Measurements from ENCODE around the gene BCAS3.

Gene BCAS3

GRCh38 chr17:61338000-61338798 is 660.5 kb downstream of the BCAS3 start:
- 92 to 93% methylated on average over 11 of the region's 12 CpGs for WGBS, 2 experiments
- Histone ChIP-seq H3K36me3 (ENCODE audit: control insufficient read depth, insufficient read depth, low read length) (no peaks in the 10 kb centered on the region), H3K9me3 (ENCODE audit: control insufficient read depth, low read length) (no peaks in the 10 kb centered on the region), H3K27ac (ENCODE audit: insufficient read depth, low read depth, low read length, poor library complexity, severe bottlenecking) (no peak overlapping the region), H3K4me1 (ENCODE audit: control insufficient read depth, insufficient read depth, low read length) (no peaks in the 10 kb centered on the region), H3K27me3 (ENCODE audit: control insufficient read depth, insufficient read depth, low read length, poor library complexity, severe bottlenecking) (no peaks in the 10 kb centered on the region), H3K4me3 (ENCODE audit: insufficient read depth, low read depth, low read length) (no peak overlapping the region)

GRCh38 chr17:61338874-61339478 is 661.3 kb downstream of the BCAS3 start:
- no peak overlapping the region for H3K4me3 ChIP-seq (ENCODE audit: insufficient read depth, low read depth, low read length)
- H3K27me3 ChIP-seq (ENCODE audit: control insufficient read depth, insufficient read depth, low read length, poor library complexity, severe bottlenecking): no peaks in the 10 kb centered on the region
- 89 to 95% methylated on average over 5 of the region's 5 CpGs for WGBS, 2 experiments
- no peaks in the 10 kb centered on the region for H3K36me3 ChIP-seq (ENCODE audit: control insufficient read depth, insufficient read depth, low read length)
- H3K27ac ChIP-seq (ENCODE audit: insufficient read depth, low read depth, low read length, poor library complexity, severe bottlenecking): no peak overlapping the region
- no peaks in the 10 kb centered on the region for H3K9me3 ChIP-seq (ENCODE audit: control insufficient read depth, low read length)
- H3K4me1 ChIP-seq (ENCODE audit: control insufficient read depth, insufficient read depth, low read length): no peaks in the 10 kb centered on the region

- H3K9me3 ChIP-seq (ENCODE audit: control insufficient read depth, low read length): no peaks in the 10 kb centered on the region
- H3K4me1 ChIP-seq (ENCODE audit: control insufficient read depth, insufficient read depth, low read length): no peaks in the 10 kb centered on the region
- no peaks in the 10 kb centered on the region for H3K36me3 ChIP-seq (ENCODE audit: control insufficient read depth, insufficient read depth, low read length)
- WGBS, 2 experiments: 79 to 87% methylated on average over 13 of the region's 13 CpGs
- no peak overlapping the region for H3K4me3 ChIP-seq (ENCODE audit: insufficient read depth, low read depth, low read length)
- H3K27ac ChIP-seq (ENCODE audit: insufficient read depth, low read depth, low read length, poor library complexity, severe bottlenecking): no peak overlapping the region
- H3K27me3 ChIP-seq (ENCODE audit: control insufficient read depth, insufficient read depth, low read length, poor library complexity, severe bottlenecking): no peaks in the 10 kb centered on the region
These were observed 663.0 kb downstream of the BCAS3 start for GRCh38 chr17:61340431-61341209.

- Histone ChIP-seq H3K27ac (ENCODE audit: insufficient read depth, low read depth, low read length, poor library complexity, severe bottlenecking) (no peak overlapping the region), H3K27me3 (ENCODE audit: control insufficient read depth, insufficient read depth, low read length, poor library complexity, severe bottlenecking) (no peaks in the 10 kb centered on the region), H3K9me3 (ENCODE audit: control insufficient read depth, low read length) (no peaks in the 10 kb centered on the region), H3K36me3 (ENCODE audit: control insufficient read depth, insufficient read depth, low read length) (no peaks in the 10 kb centered on the region), H3K4me1 (ENCODE audit: control insufficient read depth, insufficient read depth, low read length) (no peaks in the 10 kb centered on the region), H3K4me3 (ENCODE audit: insufficient read depth, low read depth, low read length) (no peak overlapping the region)
- 74 to 79% methylated on average over 5 to 6 of the region's 6 CpGs for WGBS, 2 experiments
These were observed 665.9 kb downstream of the BCAS3 start for GRCh38 chr17:61343576-61343975.

GRCh38 chr17:61345061-61345460 is 667.4 kb downstream of the BCAS3 start:
- 84 to 88% methylated on average over 6 of the region's 6 CpGs for WGBS, 2 experiments
- no peak overlapping the region for H3K27ac ChIP-seq (ENCODE audit: insufficient read depth, low read depth, low read length, poor library complexity, severe bottlenecking)

GRCh38 chr17:61345825-61346666 is 668.4 kb downstream of the BCAS3 start:
- 88% methylated on average over 7 of the region's 7 CpGs for WGBS, 2 experiments
- no peaks in the 10 kb centered on the region for H3K36me3 ChIP-seq (ENCODE audit: control insufficient read depth, insufficient read depth, low read length)
- H3K4me3 ChIP-seq (ENCODE audit: insufficient read depth, low read depth, low read length): no peak overlapping the region
- no peaks in the 10 kb centered on the region for H3K27me3 ChIP-seq (ENCODE audit: control insufficient read depth, insufficient read depth, low read length, poor library complexity, severe bottlenecking)
- no peaks in the 10 kb centered on the region for H3K9me3 ChIP-seq (ENCODE audit: control insufficient read depth, low read length)
- H3K4me1 ChIP-seq (ENCODE audit: control insufficient read depth, insufficient read depth, low read length): no peaks in the 10 kb centered on the region
- no peak overlapping the region for H3K27ac ChIP-seq (ENCODE audit: insufficient read depth, low read depth, low read length, poor library complexity, severe bottlenecking)

More at GRCh38 chr17:61345061-61345460, 667.4 kb downstream of the BCAS3 start:
- H3K27me3 ChIP-seq (ENCODE audit: control insufficient read depth, insufficient read depth, low read length, poor library complexity, severe bottlenecking): no peaks in the 10 kb centered on the region
- no peak overlapping the region for H3K4me3 ChIP-seq (ENCODE audit: insufficient read depth, low read depth, low read length)
- H3K9me3 ChIP-seq (ENCODE audit: control insufficient read depth, low read length): no peaks in the 10 kb centered on the region
- no peaks in the 10 kb centered on the region for H3K4me1 ChIP-seq (ENCODE audit: control insufficient read depth, insufficient read depth, low read length)
- no peaks in the 10 kb centered on the region for H3K36me3 ChIP-seq (ENCODE audit: control insufficient read depth, insufficient read depth, low read length)

- Histone ChIP-seq H3K36me3 (ENCODE audit: control insufficient read depth, insufficient read depth, low read length) (no peaks in the 10 kb centered on the region), H3K27ac (ENCODE audit: insufficient read depth, low read depth, low read length, poor library complexity, severe bottlenecking) (no peak overlapping the region), H3K9me3 (ENCODE audit: control insufficient read depth, low read length) (no peaks in the 10 kb centered on the region), H3K27me3 (ENCODE audit: control insufficient read depth, insufficient read depth, low read length, poor library complexity, severe bottlenecking) (no peaks in the 10 kb centered on the region), H3K4me3 (ENCODE audit: insufficient read depth, low read depth, low read length) (no peak overlapping the region), H3K4me1 (ENCODE audit: control insufficient read depth, insufficient read depth, low read length) (peaks cover 4% of the 10 kb centered on the region)
- WGBS, 2 experiments: 84 to 94% methylated on average over 3 of the region's 3 CpGs
These were observed 671.7 kb downstream of the BCAS3 start for GRCh38 chr17:61349350-61349749.

- peaks cover 8% of the 10 kb centered on the region for H3K4me1 ChIP-seq (ENCODE audit: control insufficient read depth, insufficient read depth, low read length)
- no peak overlapping the region for H3K4me3 ChIP-seq (ENCODE audit: insufficient read depth, low read depth, low read length)
- 82 to 87% methylated on average over 5 of the region's 5 CpGs for WGBS, 2 experiments
- H3K9me3 ChIP-seq (ENCODE audit: control insufficient read depth, low read length): no peaks in the 10 kb centered on the region
- H3K36me3 ChIP-seq (ENCODE audit: control insufficient read depth, insufficient read depth, low read length): no peaks in the 10 kb centered on the region
- no peak overlapping the region for H3K27ac ChIP-seq (ENCODE audit: insufficient read depth, low read depth, low read length, poor library complexity, severe bottlenecking)
- no peaks in the 10 kb centered on the region for H3K27me3 ChIP-seq (ENCODE audit: control insufficient read depth, insufficient read depth, low read length, poor library complexity, severe bottlenecking)
These were observed 674.2 kb downstream of the BCAS3 start for GRCh38 chr17:61351745-61352407.

GRCh38 chr17:61352408-61352770 is 674.7 kb downstream of the BCAS3 start:
- Histone ChIP-seq H3K27me3 (ENCODE audit: control insufficient read depth, insufficient read depth, low read length, poor library complexity, severe bottlenecking) (no peaks in the 10 kb centered on the region), H3K4me1 (ENCODE audit: control insufficient read depth, insufficient read depth, low read length) (peaks cover 8% of the 10 kb centered on the region), H3K9me3 (ENCODE audit: control insufficient read depth, low read length) (no peaks in the 10 kb centered on the region), H3K4me3 (ENCODE audit: insufficient read depth, low read depth, low read length) (no peak overlapping the region), H3K27ac (ENCODE audit: insufficient read depth, low read depth, low read length, poor library complexity, severe bottlenecking) (no peak overlapping the region), H3K36me3 (ENCODE audit: control insufficient read depth, insufficient read depth, low read length) (no peaks in the 10 kb centered on the region)
- WGBS, 2 experiments: 79 to 84% methylated on average over 7 of the region's 7 CpGs
